GM19023 (cell line): Measurements from ENCODE around the gene PICALM.
A peak's percentile ranks its signal among the peaks of the same experiment; 100 is the strongest.
"Not testable (repeated sequence)": the region's sequence is repeated elsewhere in the genome, so short reads cannot be mapped to it uniquely, and the experiment has no call there.

Experiments used
- ATAC-seq: cut with Tn5 transposase; IDR thresholded peaks from one replicate; pipeline ENCODE4 v1.9.1; 2021; ENCODE audit warnings: mild to moderate bottlenecking, moderate library complexity; ENCODE audit not compliant: unreplicated experiment

PICALM gene

GRCh38 chr11:86068951-86069407 is at the start of gene PICALM:
TSS of gene PICALM (minus strand) at chr11:86069084. CDS start at chr11:86068780, 304 bp downstream.
- peak; percentile 86 for ATAC-seq

DNA sequence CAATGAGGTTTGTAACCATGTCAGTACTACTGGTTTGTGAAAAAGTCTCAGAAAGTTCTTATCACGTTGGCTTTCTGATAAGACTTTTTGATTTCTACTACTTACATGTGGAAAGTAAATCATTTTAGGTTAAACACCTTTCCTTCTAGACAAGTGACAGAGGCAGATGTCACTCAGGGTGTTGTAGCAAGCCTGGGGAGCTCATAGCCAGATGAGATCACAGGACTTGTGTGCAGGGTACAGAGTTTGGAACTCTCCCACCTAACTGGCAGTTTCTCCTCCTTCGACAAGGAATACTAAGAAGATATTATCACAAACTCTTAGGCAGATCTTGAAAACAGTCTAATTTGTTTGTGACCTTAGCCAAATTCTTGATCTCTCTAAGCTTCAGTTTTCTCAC is 49.4 kb upstream of the PICALM start:
- ATAC-seq, result no peak

DNA sequence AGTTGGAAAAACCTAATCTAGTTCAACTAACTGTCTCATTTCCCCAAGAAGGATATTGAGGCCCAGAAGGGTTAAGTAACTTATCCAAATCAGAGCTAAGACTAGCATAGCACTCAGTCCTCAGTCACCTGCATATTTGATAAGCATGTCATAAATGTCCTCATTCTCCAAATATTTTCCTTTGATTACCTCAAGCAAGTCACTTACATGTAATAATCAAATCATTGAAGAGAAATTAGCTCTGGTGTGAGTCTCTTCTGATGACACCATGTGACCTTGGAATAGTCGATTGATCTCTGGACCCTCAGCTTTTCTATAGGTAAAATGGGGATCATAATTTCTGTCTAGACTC is 48.8 kb upstream of the PICALM start:
- no peak for ATAC-seq

GRCh38 chr11:86117001-86117711 is 48.3 kb upstream of the PICALM start:
- ATAC-seq, result no peak

DNA sequence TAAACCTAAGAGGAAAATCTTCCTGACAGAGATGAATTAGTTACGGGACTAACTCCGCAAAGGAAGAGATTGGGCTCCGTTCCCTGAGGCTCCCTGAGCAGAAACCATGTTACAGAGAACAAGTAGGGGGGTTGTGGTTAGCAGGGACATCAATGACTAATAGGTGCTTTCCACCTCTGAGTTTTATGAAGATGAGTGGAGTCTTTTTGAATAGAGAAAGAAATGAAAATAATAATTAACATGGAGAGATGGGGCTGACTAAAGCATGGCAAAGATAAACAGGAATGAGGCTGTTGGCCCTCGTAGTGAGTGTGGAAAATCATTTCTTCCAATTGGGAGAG is 47.5 kb upstream of the PICALM start:
- ATAC-seq, result peak; percentile 91

- ATAC-seq, result peak; percentile 51
Measured at GRCh38 chr11:86115542-86116385, 46.9 kb upstream of the PICALM start.

DNA sequence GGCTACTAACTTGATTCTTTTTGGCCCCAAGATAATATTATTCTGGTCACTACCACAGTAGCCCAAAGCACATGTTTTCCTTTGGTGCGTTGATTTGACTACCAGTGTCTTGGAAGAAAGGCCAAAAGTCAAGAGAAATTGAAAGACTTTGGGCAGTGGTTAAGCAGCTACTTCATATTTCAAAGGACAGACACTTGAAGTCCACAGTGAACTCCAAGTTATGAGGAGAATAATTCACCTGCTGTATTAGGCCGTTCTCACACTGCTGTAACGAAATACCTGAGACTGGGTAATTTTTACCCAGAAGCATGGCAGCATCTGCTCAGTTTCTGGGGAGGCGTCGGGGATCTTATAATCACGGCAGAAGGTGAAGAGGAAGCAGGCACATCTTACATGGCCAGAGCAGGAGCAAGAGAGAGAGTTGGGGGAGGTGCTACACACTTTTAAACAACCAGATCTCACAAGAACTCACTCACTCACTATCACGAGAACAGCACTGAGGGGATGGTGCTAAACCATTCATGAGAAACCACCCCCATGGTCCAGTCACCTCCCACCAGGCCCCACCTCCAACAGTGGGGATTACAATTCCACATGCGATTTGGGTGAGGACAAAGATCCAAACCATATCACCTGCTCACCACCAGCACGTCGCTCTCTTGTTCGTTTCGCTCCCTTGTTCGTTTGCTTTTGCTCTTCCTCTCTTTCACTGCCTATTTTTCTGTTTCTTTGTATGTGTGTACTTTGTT is 40.2 kb upstream of the PICALM start:
- ATAC-seq, result no peak

DNA sequence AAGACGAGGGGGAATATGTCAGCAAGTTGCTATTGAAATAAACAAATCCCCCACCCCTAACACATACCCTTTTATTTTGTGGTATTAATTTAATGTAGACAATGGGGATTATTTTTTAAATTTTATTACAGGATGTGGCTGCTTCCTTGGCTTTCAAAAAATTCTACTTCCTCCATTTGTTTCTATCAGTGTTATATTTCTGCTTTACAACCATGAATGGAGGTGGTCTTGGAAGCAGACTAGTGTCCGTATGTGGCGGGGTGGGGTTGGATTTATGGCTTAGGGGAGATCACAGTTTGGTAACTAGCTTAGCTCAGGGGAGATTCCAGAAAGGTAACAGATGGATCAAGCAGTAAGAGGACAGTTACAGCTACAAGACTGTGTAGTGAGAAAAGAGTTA is 39.3 kb upstream of the PICALM start:
- ATAC-seq, result no peak

GRCh38 chr11:86106916-86107315 is 38.0 kb upstream of the PICALM start:
- ATAC-seq, result no peak

GRCh38 chr11:86106031-86106430 is 37.1 kb upstream of the PICALM start:
- not testable (repeated sequence) for ATAC-seq

DNA sequence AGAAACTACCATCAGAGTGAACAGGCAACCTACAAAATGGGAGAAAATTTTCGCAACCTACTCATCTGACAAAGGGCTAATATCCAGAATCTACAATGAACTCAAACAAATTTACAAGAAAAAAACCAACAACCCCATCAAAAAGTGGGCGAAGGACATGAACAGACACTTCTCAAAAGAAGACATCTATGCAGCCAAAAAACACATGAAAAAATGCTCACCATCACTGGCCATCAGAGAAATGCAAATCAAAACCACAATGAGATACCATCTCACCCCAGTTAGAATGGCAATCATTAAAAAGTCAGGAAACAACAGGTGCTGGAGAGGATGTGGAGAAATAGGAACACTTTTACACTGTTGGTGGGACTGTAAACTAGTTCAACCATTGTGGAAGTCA is 36.7 kb upstream of the PICALM start:
- ATAC-seq, result not testable (repeated sequence)

DNA sequence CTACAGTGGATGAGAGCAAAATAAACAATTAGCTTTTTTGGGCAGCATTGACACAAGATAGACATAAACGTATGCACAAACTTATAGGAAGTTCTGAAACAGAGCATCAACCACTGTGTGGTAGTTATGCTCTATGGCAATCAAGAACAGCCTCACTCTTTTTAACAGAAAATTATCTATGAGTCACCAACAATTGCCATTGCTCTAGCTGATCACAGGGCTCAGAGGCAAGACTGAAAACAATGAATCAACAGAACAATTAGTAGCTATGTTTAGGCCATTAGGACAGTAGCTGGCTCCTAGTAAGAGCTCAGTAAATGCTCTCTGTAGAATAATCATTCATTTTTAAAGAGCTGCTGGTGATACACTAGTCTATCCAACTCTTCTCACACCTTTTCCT is 34.9 kb upstream of the PICALM start:
- no peak for ATAC-seq

DNA sequence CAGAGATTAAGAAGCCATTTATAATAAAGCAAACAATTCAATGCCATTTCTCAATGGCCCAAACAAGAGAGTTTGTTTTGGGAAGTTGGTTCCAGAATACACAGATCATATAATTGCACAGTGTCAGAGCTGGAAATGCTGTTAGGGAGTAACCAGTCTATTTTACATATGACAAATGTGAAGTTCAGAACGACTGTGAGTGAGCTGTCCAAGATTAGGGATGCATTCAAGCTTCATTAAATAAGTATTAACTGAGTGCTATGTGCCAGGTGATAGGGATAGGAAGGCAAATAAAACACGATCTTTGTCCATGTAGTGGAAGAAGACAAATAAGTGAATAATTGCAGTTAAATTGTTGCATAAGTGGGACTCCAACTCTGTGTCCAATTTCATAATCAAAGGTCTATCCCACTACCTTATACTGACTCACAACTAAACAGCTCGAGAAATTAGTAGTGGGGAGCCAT is 33.1 kb upstream of the PICALM start:
- no peak for ATAC-seq

GRCh38 chr11:86101493-86101892 is 32.6 kb upstream of the PICALM start:
- ATAC-seq, result no peak

GRCh38 chr11:86099874-86100273 is 31.0 kb upstream of the PICALM start:
- no peak for ATAC-seq

- ATAC-seq, result no peak
Measured at GRCh38 chr11:86097980-86098379, 29.1 kb upstream of the PICALM start.

DNA sequence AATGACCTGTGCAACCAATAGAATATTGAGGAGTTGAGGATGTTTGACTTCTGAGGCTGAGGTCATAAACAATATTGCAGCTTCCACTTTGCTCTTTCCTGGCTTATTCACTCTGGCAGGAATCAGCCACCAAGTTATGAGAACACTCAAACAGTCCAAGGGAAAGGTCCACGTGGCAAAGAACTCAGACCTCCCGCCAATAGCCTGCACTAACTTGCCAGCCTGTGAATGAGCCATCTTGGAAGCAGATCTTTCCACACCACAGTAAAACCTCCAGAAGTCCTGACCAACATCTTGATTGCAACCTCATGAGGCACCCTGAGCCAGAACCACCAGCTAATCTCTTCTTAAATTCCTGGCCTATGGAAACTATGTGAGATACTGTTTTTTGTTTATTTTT is 22.7 kb upstream of the PICALM start:
- no peak for ATAC-seq

GRCh38 chr11:86091086-86091485 is 22.2 kb upstream of the PICALM start:
- ATAC-seq, result no peak

DNA sequence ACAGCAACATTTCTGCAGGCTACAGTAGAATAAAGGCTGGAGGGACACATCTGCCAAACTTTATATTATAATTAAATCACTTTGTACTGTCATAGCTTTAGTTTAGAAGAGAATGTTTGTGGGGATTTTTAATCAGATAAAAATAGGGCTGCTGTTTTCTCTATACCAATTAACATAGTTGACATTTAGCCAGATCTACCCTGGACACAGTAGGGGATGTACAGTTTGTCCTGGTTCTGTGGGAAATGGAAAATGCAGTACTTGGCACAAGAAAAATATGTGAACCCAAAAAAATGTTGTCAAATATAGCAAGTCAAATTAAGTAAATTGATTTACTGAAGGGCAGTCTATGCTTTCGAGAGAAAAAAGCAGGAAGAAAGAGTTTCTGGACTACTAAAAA is 20.8 kb upstream of the PICALM start:
- no peak for ATAC-seq

DNA sequence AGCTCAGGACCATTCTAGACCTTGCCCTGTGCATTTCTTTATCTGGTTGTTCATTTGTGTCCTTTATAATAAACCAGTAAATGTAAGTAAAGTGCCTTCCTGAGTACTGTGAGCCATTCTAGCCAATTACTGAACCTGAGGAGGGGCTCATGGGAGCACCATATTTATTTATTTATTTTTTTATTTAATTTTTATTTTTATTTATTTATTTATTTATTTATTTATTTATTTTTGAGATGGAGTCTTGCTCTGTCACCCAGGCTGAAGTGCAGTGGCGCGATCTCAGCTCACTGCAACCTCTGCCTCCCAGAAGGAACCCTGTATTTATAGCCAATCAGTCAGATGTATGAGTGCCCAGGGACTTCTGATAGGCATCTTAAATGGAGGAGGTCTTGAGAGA is 18.8 kb upstream of the PICALM start:
- not testable (repeated sequence) for ATAC-seq

DNA sequence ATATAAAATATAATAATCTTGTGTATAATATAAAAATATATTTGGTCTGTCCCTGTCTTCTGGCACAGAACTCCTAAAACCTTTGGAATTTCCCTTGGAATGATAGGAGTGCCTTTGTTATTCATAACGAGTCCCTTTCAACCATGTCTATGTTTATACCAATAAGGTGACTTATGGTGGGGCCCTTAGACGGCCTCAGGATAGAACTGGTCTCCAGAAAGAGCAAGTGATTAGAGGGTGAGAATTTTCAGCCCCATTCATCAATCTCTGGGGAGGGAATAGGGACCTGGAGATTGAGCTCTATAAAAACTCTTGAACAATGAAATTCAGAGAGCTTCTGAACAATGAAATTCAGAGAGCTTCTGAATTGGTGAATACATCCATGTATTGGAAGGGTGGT is 18.4 kb upstream of the PICALM start:
- ATAC-seq, result no peak

- no peak for ATAC-seq
Measured at GRCh38 chr11:86081455-86081854, 12.6 kb upstream of the PICALM start.
